Esophagus squamous epithelium (tissue), 4 donors: ENCODE measurements around the gene MYO9B.

Source experiments
- POLR2A ChIP-seq, 4 donors: fragments of 450-650 bp; IDR thresholded peaks; one replicate each; pipeline ENCODE4 v1.6.1; 2017; ENCODE audit warnings: antibody characterized with exemption in 4 of 4, mild to moderate bottlenecking in 4 of 4, moderate library complexity in 3 of 4
- TF ChIP-seq, protein P1 (sequence below), 6 experiments: fragments of 450-650 bp in 4 of 6; fragments of 200-600 bp in 2 of 6; sonication (generic) in 2 of 6; IDR thresholded peaks; one replicate each; pipeline ENCODE4 v1.5.1; 2016 to 2019; ENCODE audit warnings: antibody characterized with exemption in 6 of 6, mild to moderate bottlenecking in 4 of 6, moderate library complexity in 4 of 6

DNA sequence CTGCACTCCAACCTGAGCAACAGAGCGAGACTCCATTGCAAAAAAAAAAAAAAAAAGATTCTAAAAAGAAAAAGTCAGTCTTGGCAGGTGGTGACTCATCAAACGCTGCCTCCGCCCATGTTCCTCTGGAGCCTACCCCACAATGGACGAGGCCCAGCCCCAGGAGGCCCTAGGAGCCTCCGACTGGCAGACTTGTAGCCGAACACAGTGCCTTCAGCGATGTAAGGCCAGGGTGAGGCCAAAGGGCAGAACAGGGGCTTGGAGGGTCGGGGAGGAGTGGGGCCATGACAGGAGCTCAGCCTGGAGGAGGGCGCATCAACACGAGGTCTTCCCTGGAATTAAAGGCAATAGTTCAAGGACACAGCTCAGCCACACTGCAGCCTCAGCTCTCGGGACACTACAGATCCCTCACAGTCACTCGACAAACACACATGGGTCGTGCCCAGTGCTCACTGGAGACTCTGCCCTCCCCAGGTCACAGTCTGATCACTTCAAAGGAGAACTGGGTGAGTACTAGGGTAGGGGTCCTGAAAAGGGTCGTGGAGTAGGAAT is 144.7 kb downstream of the MYO9B start:
- TF ChIP-seq, protein P1, sequence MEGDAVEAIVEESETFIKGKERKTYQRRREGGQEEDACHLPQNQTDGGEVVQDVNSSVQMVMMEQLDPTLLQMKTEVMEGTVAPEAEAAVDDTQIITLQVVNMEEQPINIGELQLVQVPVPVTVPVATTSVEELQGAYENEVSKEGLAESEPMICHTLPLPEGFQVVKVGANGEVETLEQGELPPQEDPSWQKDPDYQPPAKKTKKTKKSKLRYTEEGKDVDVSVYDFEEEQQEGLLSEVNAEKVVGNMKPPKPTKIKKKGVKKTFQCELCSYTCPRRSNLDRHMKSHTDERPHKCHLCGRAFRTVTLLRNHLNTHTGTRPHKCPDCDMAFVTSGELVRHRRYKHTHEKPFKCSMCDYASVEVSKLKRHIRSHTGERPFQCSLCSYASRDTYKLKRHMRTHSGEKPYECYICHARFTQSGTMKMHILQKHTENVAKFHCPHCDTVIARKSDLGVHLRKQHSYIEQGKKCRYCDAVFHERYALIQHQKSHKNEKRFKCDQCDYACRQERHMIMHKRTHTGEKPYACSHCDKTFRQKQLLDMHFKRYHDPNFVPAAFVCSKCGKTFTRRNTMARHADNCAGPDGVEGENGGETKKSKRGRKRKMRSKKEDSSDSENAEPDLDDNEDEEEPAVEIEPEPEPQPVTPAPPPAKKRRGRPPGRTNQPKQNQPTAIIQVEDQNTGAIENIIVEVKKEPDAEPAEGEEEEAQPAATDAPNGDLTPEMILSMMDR (IDR thresholded peaks at IDR 0.05), result no peak
- TF ChIP-seq POLR2A (IDR thresholded peaks at IDR 0.05), result no peak
